GM12892 (cell line): ENCODE measurements around the gene C4orf51.

Experiments
- POLR2A ChIP-seq: IDR thresholded peaks from 2 replicates; pipeline ENCODE4 v1.6.1; 2011; ENCODE audit warnings: low read depth, low read length, control low read depth
- POLR2AphosphoS5 ChIP-seq: IDR thresholded peaks from 2 replicates; pipeline ENCODE4 v1.6.1; 2011; ENCODE audit warnings: low read depth, low read length, control low read depth
- TAF1 ChIP-seq: IDR thresholded peaks from 2 replicates; pipeline ENCODE4 v1.6.1; 2011; ENCODE audit warnings: low read depth, mild to moderate bottlenecking, control low read depth, low read length, borderline replicate concordance

GRCh38 chr4:145644699-145645098 is 35.2 kb upstream of the C4orf51 start:
- TF ChIP-seq POLR2A (no peak), POLR2AphosphoS5 (no peak), TAF1 (no peak)
